Ramos (cell line): Measurements from ENCODE around the gene CD6.

ENCODE experiments used
- in situ Hi-C: fragments of 300-500 bp; cut with MboI; formaldehyde crosslinking; loops from one replicate; pipeline ENCODE4 v1.14.3; 2022; ENCODE audit warnings: low sequenced_read_pairs; ENCODE audit not compliant: unreplicated experiment

The CD6 gene

DNA sequence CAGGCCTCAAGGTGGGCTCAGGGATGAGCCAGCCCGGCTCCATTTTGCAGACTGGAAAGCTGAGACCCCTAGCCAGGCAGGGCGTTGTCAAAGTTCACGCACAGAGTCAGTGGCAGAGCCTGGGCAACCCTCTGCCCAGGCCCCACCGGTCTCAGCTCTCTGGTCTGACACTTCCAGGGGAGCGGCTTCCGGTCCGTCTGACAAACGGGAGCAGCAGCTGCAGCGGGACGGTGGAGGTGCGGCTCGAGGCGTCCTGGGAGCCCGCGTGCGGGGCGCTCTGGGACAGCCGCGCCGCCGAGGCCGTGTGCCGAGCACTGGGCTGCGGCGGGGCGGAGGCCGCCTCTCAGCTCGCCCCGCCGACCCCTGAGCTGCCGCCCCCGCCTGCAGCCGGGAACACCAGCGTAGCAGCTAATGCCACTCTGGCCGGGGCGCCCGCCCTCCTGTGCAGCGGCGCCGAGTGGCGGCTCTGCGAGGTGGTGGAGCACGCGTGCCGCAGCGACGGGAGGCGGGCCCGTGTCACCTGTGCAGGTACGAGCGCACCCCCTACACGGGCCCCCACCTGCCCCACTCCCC, 36.0 kb downstream of the CD6 start:
- in situ Hi-C loops, result no loop called here

GRCh38 chr11:61007956-61008896, 36.7 kb downstream of the CD6 start:
- in situ Hi-C loops, result no loop called here

- in situ Hi-C loops, result no loop called here
These were observed 37.5 kb downstream of the CD6 start for GRCh38 chr11:61008971-61009370.

GRCh38 chr11:61009392-61010275, 38.2 kb downstream of the CD6 start:
- in situ Hi-C loops, result no loop called here

DNA sequence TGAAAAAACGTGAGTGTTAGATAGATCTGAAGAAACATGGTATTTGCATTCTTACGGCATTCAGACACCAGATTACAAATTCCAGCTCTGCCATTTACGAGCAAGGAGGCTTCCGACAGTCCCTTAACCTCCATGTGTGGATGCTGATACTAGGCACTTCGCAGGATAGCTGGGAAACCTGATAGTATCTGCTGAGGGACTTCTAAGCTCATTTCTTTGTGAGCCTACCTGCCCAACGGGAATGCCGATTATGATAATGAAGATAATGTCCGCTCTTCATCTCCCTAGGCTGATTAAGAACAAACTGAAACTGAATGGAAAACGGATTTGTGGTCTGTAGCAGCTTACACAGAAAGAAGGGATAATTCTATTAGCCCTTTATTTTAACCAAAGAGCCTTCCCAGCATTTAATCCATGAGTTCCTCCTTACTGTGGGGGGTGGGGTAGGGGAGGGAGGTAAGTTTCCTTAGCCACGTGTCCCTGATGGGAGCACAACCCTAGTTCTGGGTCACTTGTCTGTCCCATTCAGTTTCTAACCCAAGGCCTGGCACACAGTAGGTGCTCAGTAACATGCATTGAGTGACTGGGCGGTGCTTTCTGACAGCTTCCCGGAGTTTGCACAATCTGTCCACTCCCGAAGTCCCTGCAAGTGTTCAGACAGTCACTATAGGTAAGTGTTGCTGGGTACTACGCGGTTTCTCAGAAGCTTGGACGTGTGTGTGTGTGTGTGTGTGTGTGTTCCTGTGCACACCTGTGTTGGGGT, 39.2 kb downstream of the CD6 start:
- in situ Hi-C loops, result no loop called here

GRCh38 chr11:61011229-61011870, 39.9 kb downstream of the CD6 start:
- in situ Hi-C loops, result no loop called here

GRCh38 chr11:61011950-61012736, 40.7 kb downstream of the CD6 start:
- in situ Hi-C loops, result no loop called here

- in situ Hi-C loops, result no loop called here
These were observed 41.3 kb downstream of the CD6 start for GRCh38 chr11:61012737-61013215.

DNA sequence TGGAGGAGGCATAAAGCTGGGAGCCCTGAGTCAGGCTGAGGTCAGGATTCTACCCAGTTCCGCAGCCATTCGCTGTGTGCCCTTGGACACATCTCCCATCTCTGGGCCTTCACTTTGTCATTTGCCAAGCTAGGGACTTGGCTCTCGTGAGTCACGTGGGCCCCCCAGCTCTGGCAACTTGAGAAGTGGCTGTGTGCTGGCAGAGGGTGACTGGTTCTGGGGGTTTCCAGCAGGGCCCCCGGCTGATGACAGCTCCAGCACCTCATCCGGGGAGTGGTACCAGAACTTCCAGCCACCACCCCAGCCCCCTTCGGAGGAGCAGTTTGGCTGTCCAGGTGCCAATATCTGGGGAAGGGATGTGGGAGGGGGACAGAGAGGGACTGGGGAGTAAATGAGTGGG, 46.6 kb downstream of the CD6 start:
- in situ Hi-C loops, result no loop called here

DNA sequence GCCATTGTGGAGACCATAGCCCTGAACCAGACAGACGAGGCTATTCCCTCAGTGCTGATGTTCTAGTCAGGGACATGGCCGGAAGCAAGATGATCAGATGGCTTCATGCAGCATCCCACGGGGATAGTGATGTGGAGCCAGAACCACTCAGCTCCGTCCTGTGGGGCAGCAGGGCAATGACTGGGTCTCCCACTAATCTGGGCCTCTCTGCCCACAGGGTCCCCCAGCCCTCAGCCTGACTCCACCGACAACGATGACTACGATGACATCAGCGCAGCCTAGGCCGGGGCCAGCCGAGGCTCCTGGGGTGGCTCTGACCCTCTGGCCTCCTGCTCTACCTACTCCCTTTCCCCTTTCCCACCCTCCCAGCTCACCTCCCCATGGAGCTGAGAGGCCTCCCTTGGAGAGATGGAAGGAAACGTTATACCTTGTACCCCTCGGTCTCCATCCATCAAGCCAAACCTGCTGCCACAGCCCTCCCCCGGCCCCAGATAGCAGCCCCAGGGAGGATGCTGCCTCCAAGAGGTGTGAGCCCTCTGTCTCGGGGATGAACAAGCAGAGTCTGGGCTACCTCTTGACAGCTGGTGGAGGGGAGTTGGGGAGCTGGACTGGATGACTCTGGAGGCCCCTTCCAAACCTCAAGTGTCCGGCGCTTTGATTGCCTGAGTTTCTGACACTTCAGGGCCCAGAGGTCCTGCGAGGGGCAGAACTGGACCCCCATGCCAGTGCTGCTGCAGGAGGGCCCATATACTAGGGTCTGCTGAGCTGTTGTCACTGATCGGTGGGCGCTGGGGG, 47.8 kb downstream of the CD6 start:
- in situ Hi-C loops, result no loop called here

DNA sequence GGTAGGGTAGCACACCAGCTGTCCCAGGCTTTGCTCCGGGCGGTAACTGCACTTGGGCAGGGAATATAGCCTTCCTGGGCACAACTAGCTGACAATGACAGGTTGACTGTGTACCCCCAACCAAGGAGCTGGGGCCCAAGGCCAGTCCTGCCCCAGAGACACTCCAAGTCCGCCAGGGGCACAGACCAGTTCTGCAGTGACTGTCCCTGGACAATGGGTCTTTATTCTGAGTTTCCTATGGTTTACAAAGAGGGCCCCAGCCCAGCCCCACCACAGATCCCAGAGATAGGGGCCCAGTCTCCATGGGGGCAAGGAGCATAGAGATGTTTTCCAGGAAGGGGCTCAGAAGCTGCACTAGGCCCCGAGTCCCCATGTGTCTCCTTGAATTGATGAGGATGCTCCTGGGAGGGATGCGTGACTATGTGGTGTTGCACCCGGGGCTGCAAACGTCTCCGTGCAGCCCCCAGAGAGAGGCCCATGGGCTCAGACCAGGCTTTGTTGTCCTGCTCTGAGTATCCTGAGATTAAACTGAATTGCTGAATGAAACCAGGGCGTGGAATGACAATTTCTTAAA, 48.4 kb downstream of the CD6 start:
- in situ Hi-C loops, result no loop called here

DNA sequence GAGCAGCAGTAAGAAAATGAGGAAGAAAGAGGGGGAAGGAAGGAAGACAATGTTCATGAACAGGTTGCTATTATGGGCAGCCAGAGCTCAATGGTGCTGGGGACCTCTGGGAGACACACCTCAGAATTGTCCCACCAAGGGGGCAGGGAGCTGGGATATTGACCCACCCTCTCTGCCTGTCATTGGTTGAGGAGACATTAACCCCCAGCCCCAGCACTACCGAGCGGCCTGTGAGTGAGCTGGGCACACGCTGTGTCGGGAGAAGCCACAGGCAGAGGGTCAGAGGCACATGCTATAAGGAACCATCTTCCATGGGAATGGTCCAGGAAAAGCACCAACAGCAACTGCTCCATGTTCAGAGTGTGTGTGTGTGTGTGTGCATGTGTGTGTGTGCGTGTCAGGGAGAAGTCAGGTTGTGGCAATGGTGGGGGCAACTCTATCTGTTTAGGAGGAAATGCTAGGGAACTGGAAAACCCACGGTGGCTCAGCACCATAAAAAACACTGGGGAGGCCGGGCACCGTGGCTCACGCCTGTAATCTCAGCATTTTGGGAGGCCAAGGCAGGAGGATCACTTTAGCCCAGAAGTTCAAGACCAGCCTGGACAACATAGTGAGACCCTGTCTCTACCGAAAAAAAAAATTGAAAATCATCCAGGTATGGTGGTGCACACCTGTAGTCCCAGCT, 49.2 kb downstream of the CD6 start:
- in situ Hi-C loops, result no loop called here

- in situ Hi-C loops, result no loop called here
These were observed 50.3 kb downstream of the CD6 start for GRCh38 chr11:61021661-61022212.

DNA sequence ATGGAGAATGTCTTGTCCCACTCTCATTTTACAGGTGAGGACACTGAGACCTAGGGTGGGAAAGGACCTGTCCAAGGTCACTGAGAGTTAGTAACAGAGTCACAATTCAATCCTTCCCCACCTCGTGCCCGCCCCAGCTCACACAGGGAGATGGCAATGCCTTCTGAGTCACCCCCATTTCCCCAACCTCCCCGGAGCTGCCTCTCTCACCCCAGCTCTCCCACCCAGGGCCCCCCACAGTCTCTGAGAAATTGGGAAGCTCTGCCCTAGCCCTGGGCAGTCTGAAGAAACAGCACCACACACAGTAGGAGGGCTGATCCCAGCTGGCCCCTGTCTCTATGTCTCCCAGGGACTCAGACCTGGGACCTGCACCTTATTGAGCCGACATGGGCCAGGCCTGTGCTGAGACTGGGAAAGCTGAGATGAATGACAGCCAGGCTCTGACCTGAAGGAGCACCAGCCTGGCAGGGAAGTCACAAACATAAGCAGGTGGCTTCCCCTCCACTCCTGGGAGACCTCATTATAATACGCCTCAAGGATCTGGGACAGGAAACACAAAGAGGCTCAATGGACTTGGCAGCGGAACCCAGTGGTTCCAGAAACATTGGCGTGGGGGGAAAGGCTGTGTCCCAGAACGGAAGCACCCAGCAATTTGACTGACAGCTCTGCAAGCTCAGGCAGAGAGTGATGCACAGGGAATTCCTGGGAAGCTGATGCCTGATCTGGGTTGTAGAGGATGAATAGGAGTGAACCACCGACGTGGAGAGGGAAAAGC, 51.0 kb downstream of the CD6 start:
- in situ Hi-C loops, result no loop called here

DNA sequence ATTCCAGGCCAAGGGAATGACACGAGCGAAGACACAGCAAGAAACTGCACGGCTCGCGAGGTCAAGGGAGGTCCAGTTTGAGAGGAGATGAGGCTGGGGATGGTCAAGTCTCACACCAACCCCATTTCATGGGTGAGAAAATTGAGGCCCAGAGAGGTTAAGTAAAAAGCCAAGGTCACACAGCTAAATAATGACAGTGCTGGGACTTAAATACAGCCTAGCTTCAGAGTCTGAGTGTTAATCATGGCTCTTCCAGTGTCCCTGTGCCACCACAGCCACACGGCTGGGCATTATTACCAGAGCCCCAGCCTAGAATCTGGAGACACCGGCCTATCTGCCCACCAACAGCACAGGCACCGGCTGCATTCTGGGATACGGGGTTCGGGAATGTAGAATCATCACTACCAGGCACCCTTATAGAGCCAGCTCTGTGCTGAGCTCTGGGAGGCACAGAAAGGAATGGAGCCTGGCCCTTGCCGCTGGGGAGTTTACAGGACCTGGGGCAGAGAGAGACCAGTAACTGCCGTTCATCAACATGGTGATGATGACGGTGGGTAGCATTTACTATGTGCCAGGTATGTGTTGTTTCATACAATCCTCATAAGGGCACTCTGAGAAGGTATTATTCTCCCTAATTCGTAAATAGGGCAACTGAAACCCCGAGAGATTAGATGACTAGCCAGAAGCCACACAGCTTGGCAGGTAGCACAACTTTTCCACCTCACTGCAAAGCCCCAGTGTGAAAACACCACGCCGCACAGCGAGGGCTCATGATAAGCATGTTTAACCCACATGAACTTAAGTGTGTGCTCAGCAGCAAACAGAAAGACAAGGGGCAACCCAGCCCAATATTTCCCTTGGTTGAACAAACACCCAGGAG, 51.8 kb downstream of the CD6 start:
- in situ Hi-C loops, result no loop called here
